Endodermal cell (in vitro differentiated cells): ENCODE results near the gene KLHL40. TPM values are rescaled to one million over a fixed set of nuclear protein-coding genes. Genes with fewer than 3 reads are reported as not detected.

Experiments
- DNase-seq: peaks from one replicate; pipeline ENCODE4 v3.0.0-alpha.2; 2017
- H3K27ac ChIP-seq: 2 replicates; pipeline ENCODE4 v1.5.1; 2013; ENCODE audit warnings: mild to moderate bottlenecking, low read depth, low read length, moderate library complexity
- H3K27me3 ChIP-seq: 2 replicates; pipeline ENCODE4 v1.6.1; 2013; ENCODE audit warnings: mild to moderate bottlenecking, low read length, moderate library complexity; ENCODE audit not compliant: insufficient read depth, control insufficient read depth, poor library complexity, severe bottlenecking
- H3K36me3 ChIP-seq: 2 replicates; pipeline ENCODE4 v1.7.0; 2013; ENCODE audit warnings: mild to moderate bottlenecking, low read length, moderate library complexity; ENCODE audit not compliant: control insufficient read depth, insufficient read depth
- H3K4me1 ChIP-seq: one replicate; pipeline ENCODE4 v1.7.0; 2013; ENCODE audit warnings: low read length; ENCODE audit not compliant: control insufficient read depth, insufficient read depth
- H3K4me3 ChIP-seq: 2 replicates; pipeline ENCODE4 v1.5.1; 2013; ENCODE audit warnings: mild to moderate bottlenecking, low read length, moderate library complexity
- H3K9ac ChIP-seq: 2 replicates; pipeline ENCODE4 v1.6.1; 2013; ENCODE audit warnings: mild to moderate bottlenecking, low read length, moderate library complexity; ENCODE audit not compliant: poor library complexity, severe bottlenecking; ENCODE audit errors: extremely low read depth
- H3K9me3 ChIP-seq: 2 replicates; pipeline ENCODE4 v1.6.1; 2013; ENCODE audit warnings: mild to moderate bottlenecking, low read length, moderate library complexity; ENCODE audit not compliant: control insufficient read depth
- H3K27ac Mint-ChIP-seq: 2 replicates; pipeline ENCODE4 v1.8.0; 2020; ENCODE audit warnings: mixed read lengths
- H3K27me3 Mint-ChIP-seq: 2 replicates; pipeline ENCODE4 v1.8.0; 2021; ENCODE audit warnings: mild to moderate bottlenecking, mixed read lengths; ENCODE audit not compliant: insufficient read depth
- H3K36me3 Mint-ChIP-seq: 2 replicates; pipeline ENCODE4 v1.8.0; 2020; ENCODE audit warnings: low read depth, mixed read lengths
- H3K4me1 Mint-ChIP-seq: 2 replicates; pipeline ENCODE4 v1.8.0; 2020; ENCODE audit warnings: mixed read lengths
- H3K4me3 Mint-ChIP-seq: 2 replicates; pipeline ENCODE4 v1.8.0; 2020; ENCODE audit warnings: mild to moderate bottlenecking, moderate library complexity, mixed read lengths
- H3K9me3 Mint-ChIP-seq: 2 replicates; pipeline ENCODE4 v1.8.0; 2020; ENCODE audit warnings: mild to moderate bottlenecking, mixed read lengths
- CTCF ChIP-seq: fragments of 200-600 bp; sonication (generic); conservative IDR thresholded peaks from 2 replicates; pipeline ENCODE4 v1.5.0; 2021; ENCODE audit warnings: antibody characterized with exemption, mild to moderate bottlenecking
- WGBS, 2 experiments: methylation state at CpG; one replicate each; pipeline versions ENCODE4 v1.1.5 to v1.1.7; 2013; ENCODE audit warnings: missing lambda C conversion rate in 2 of 2, mixed read lengths in 1 of 2; ENCODE audit not compliant: insufficient coverage in 1 of 2, insufficient read length in 1 of 2; 5-methylcytosine and 5-hydroxymethylcytosine counted together
- total RNA-seq, 2 donors: library from RNA; stranded (reverse); fragmentation: NEBNext Ultra II Directional in 1 of 2; extraction: Animal tissue kit (Norgen Biotek cat#: 25700) in 1 of 2; gene quantifications; 2 replicates in 1 of 2; 3 replicates in 1 of 2; pipeline ENCODE4 v1.2.1, GENCODE V29; 2021

Gene KLHL40
- total RNA-seq, 2 donors from 2014 or later, result not detected

- no peaks in the 10 kb centered on the region for H3K36me3 Mint-ChIP-seq
- TF ChIP-seq CTCF, result no peak
- no peaks in the 10 kb centered on the region for H3K27me3 ChIP-seq
- no peak overlapping the region for H3K4me3 Mint-ChIP-seq
- 90 to 93% methylated on average over 7 of the region's 7 CpGs for WGBS, 2 experiments
- no peaks in the 10 kb centered on the region for H3K4me1 ChIP-seq
- no peak overlapping the region for H3K4me3 ChIP-seq
- no peaks in the 10 kb centered on the region for H3K9me3 ChIP-seq
- DNase-seq, result no peak
- no peaks in the 10 kb centered on the region for H3K9me3 Mint-ChIP-seq
- no peak overlapping the region for H3K27ac Mint-ChIP-seq
- H3K9ac ChIP-seq, result no peak overlapping the region
- H3K27ac ChIP-seq, result no peak overlapping the region
- no peaks in the 10 kb centered on the region for H3K36me3 ChIP-seq
- no peaks in the 10 kb centered on the region for H3K27me3 Mint-ChIP-seq
- peaks cover 1% of the 10 kb centered on the region for H3K4me1 Mint-ChIP-seq
Observed at GRCh38 chr3:42684632-42685362, 540 bp upstream of the KLHL40 start.

- H3K27ac ChIP-seq, result no peak overlapping the region
- no peaks in the 10 kb centered on the region for H3K36me3 Mint-ChIP-seq
- TF ChIP-seq CTCF, result no peak
- peaks cover 1% of the 10 kb centered on the region for H3K4me1 Mint-ChIP-seq
- H3K36me3 ChIP-seq, result no peaks in the 10 kb centered on the region
- no peaks in the 10 kb centered on the region for H3K4me1 ChIP-seq
- no peaks in the 10 kb centered on the region for H3K9me3 Mint-ChIP-seq
- WGBS, 2 experiments, result 88 to 95% methylated on average over 60 to 80 of the region's 80 CpGs
- no peaks in the 10 kb centered on the region for H3K27me3 ChIP-seq
- no peak overlapping the region for H3K4me3 ChIP-seq
- H3K27ac Mint-ChIP-seq, result no peak overlapping the region
- no peak overlapping the region for H3K4me3 Mint-ChIP-seq
- no peaks in the 10 kb centered on the region for H3K9me3 ChIP-seq
- no peaks in the 10 kb centered on the region for H3K27me3 Mint-ChIP-seq
- DNase-seq, result no peak
- no peak overlapping the region for H3K9ac ChIP-seq
Observed at GRCh38 chr3:42685891-42686820, 819 bp downstream of the KLHL40 start.

GRCh38 chr3:42686832-42687650, 1.7 kb downstream of the KLHL40 start:
- DNase-seq, result no peak
- Histone ChIP-seq H3K9me3 (no peaks in the 10 kb centered on the region), H3K36me3 (no peaks in the 10 kb centered on the region), H3K4me3 (no peak overlapping the region), H3K9ac (no peak overlapping the region), H3K4me1 (no peaks in the 10 kb centered on the region), H3K27me3 (no peaks in the 10 kb centered on the region), H3K27ac (no peak overlapping the region)
- no peaks in the 10 kb centered on the region for H3K36me3 Mint-ChIP-seq
- H3K4me1 Mint-ChIP-seq, result peaks cover 1% of the 10 kb centered on the region
- H3K9me3 Mint-ChIP-seq, result no peaks in the 10 kb centered on the region
- H3K4me3 Mint-ChIP-seq, result no peak overlapping the region
- peaks cover 3% of the 10 kb centered on the region for H3K27me3 Mint-ChIP-seq
- TF ChIP-seq CTCF, result no peak
- no peak overlapping the region for H3K27ac Mint-ChIP-seq
- WGBS, 2 experiments, result 87 to 89% methylated on average over 5 to 7 of the region's 7 CpGs
